CD8-positive, alpha-beta memory T cell (primary cell): ENCODE measurements around the gene MT1E. TPM values are rescaled to one million over a fixed set of nuclear protein-coding genes. Genes with fewer than 3 reads are reported as not detected.
"Not testable (repeated sequence)": the region's sequence is repeated elsewhere in the genome, so short reads cannot be mapped to it uniquely, and the experiment has no call there.

Experiments used
- CTCF ChIA-PET: fragments of 350-600 bp; sonication (Branson Sonifier 250); formaldehyde crosslinking; loops from one replicate; lab custom pipeline; 2021; ENCODE audit warnings: antibody characterized with exemption; lab: Charles Lee
- POLR2A ChIA-PET: fragments of 350-600 bp; sonication (Branson Sonifier 250); formaldehyde crosslinking; loops from one replicate; lab custom pipeline; 2021; ENCODE audit warnings: antibody characterized with exemption; lab: Charles Lee
- DNase-seq, 5 donors: peaks; one replicate each; pipeline versions ENCODE4 v3.0.0 to v3.0.0-alpha.2; 2020 to 2022; ENCODE audit warnings: mixed read lengths in 1 of 5
- H3K27ac ChIP-seq: one replicate; pipeline ENCODE4 v1.7.0; 2013; ENCODE audit warnings: low read depth, mild to moderate bottlenecking, low read length, moderate library complexity
- H3K27me3 ChIP-seq: 2 replicates; pipeline ENCODE4 v1.7.0; 2013; ENCODE audit warnings: low read length, mild to moderate bottlenecking; ENCODE audit not compliant: insufficient read depth, poor library complexity, severe bottlenecking
- H3K36me3 ChIP-seq: 2 replicates; pipeline ENCODE4 v1.7.0; 2013; ENCODE audit warnings: mild to moderate bottlenecking, low read length, moderate library complexity; ENCODE audit not compliant: insufficient read depth
- H3K4me1 ChIP-seq: 2 replicates; pipeline ENCODE4 v1.7.0; 2013; ENCODE audit warnings: mild to moderate bottlenecking, low read length, moderate library complexity; ENCODE audit not compliant: insufficient read depth
- H3K4me3 ChIP-seq: 2 replicates; pipeline ENCODE4 v1.7.0; 2013; ENCODE audit warnings: mild to moderate bottlenecking, low read length
- H3K9me3 ChIP-seq: 2 replicates; pipeline ENCODE4 v1.7.0; 2013; ENCODE audit warnings: mild to moderate bottlenecking, low read length
- H3K27ac Mint-ChIP-seq, 8 donors: one replicate each; pipeline ENCODE4 v1.8.0; 2020 to 2021; ENCODE audit warnings: mixed read lengths in 8 of 8, mild to moderate bottlenecking in 6 of 8, inconsistent platforms in 3 of 8, moderate library complexity in 3 of 8
- H3K27me3 Mint-ChIP-seq, 2 donors: one replicate each; pipeline ENCODE4 v1.8.0; 2020 to 2021; ENCODE audit warnings: mixed read lengths in 2 of 2, mild to moderate bottlenecking in 1 of 2, moderate library complexity in 1 of 2
- H3K36me3 Mint-ChIP-seq, 3 donors: one replicate each; pipeline ENCODE4 v1.8.0; 2020 to 2021; ENCODE audit warnings: mixed read lengths in 3 of 3, inconsistent platforms in 1 of 3, mild to moderate bottlenecking in 1 of 3
- H3K4me1 Mint-ChIP-seq, 3 donors: one replicate each; pipeline ENCODE4 v1.8.0; 2020 to 2021; ENCODE audit warnings: mixed read lengths in 3 of 3, inconsistent platforms in 1 of 3, mild to moderate bottlenecking in 1 of 3
- H3K4me3 Mint-ChIP-seq, 7 donors: one replicate each; pipeline ENCODE4 v1.8.0; 2020 to 2021; ENCODE audit warnings: mixed read lengths in 7 of 7, mild to moderate bottlenecking in 6 of 7, moderate library complexity in 4 of 7, inconsistent platforms in 2 of 7
- H3K9me3 Mint-ChIP-seq, 5 donors: one replicate each; pipeline ENCODE4 v1.8.0; 2020 to 2022; ENCODE audit warnings: mixed read lengths in 5 of 5, mild to moderate bottlenecking in 3 of 5, moderate library complexity in 2 of 5, inconsistent platforms in 1 of 5
- polyA plus RNA-seq: library from polyadenylated mRNA; unstranded; fragments of 300-500 nt; fragmentation: Illumina TruSeq; gene quantifications from one replicate; pipeline ENCODE4 v1.2.3, GENCODE V29; 2021
- total RNA-seq, 2 experiments: library from RNA; stranded (reverse); gene quantifications; one replicate each; pipeline ENCODE4 v1.2.3, GENCODE V29; 2021

Gene MT1E
- total and polyA plus RNA-seq, 3 experiments from 2014 or later: 40.4 to 163 (median 153) TPM

DNA sequence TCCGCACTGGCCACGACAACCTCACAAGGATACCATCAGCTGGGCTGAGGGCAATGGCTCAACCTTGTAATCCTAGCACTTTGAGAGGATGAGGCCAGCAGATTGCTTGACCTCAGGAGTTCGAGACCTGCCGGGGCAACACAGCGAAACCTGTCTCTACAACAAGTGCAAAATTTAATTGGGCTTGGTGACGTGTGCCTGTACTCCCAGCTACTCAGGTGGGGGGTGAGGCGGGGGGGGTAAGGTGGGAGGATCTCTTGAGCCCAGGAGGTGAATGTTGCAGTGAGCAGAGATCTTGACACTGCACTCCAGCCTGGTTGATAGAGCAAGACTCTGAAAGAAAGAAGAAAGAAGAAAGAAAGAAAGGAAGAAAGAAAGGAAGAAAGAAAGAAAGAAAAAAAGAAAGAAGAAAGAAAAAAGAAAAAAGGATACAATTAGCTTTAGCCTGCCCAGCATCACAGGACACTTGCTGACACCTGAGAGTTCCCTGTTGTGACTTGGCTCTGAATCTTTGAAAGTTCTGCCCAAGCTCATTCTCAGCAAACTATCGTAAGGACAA, 5.2 kb upstream of the MT1E start:
- Histone ChIP-seq H3K4me3 (no peak overlapping the region), H3K36me3 (no peaks in the 10 kb centered on the region), H3K9me3 (no peaks in the 10 kb centered on the region), H3K27me3 (peaks cover 8% of the 10 kb centered on the region), H3K27ac (no peak overlapping the region), H3K4me1 (peaks cover 9% of the 10 kb centered on the region)
- Mint-ChIP-seq H3K9me3 (no peaks in the 10 kb centered on the region), H3K4me3 (no peak overlapping the region), H3K27ac (no peak overlapping the region), H3K27me3 (peaks cover 4 to 11% of the 10 kb centered on the region in 2 donors), H3K36me3 (peaks cover 0 to 2% (median 0%) of the 10 kb centered on the region in 3 donors), H3K4me1 (peaks cover 12 to 19% (median 14%) of the 10 kb centered on the region in 3 donors)
- CTCF ChIA-PET: interaction anchor here (1.7 kb wide), 1 partner anchor 23 kb away, joined by 5 read pairs; no protein-coding TSS in a partner anchor
- no peak for DNase-seq
- POLR2A ChIA-PET: no interaction called here

GRCh38 chr16:56621665-56622445, 3.7 kb upstream of the MT1E start:
- Histone ChIP-seq H3K4me1 (peaks cover 17% of the 10 kb centered on the region), H3K27me3 (peaks cover 13% of the 10 kb centered on the region)
- H3K9me3 ChIP-seq, POLR2A ChIA-PET, H3K27me3 Mint-ChIP-seq, DNase-seq, H3K4me3 ChIP-seq, H3K36me3 ChIP-seq, H3K27ac ChIP-seq, H3K9me3 Mint-ChIP-seq, H3K36me3 Mint-ChIP-seq: not testable (repeated sequence)
- peak overlapping the region in 1 of 7 donors; percentile 44 for H3K4me3 Mint-ChIP-seq
- CTCF ChIA-PET: interaction anchor here (1.1 to 1.7 kb wide), 2 partner anchors 21 to 22 kb away, joined by 5 read pairs; no protein-coding TSS in a partner anchor
- H3K4me1 Mint-ChIP-seq: peaks cover 17 to 24% (median 22%) of the 10 kb centered on the region in 3 donors
- peak overlapping the region in 2 of 8 donors; percentile 23 to 90 for H3K27ac Mint-ChIP-seq

GRCh38 chr16:56623184-56623583, 2.4 kb upstream of the MT1E start:
- POLR2A ChIA-PET: interaction anchor here (0.9 to 1.2 kb wide), 2 partner anchors 13 to 15 kb away, joined by 3 read pairs; partner anchors contain the start of gene MT2A
- peaks cover 13% of the 10 kb centered on the region for H3K4me1 ChIP-seq
- not testable (repeated sequence) for H3K9me3 ChIP-seq, H3K27ac ChIP-seq, H3K27me3 ChIP-seq, H3K36me3 ChIP-seq, DNase-seq, H3K9me3 Mint-ChIP-seq, H3K27me3 Mint-ChIP-seq, H3K36me3 Mint-ChIP-seq, H3K4me3 ChIP-seq
- H3K27ac Mint-ChIP-seq: peak overlapping the region in 1 of 8 donors; percentile 1
- H3K4me1 Mint-ChIP-seq: peaks cover 14 to 16% (median 15%) of the 10 kb centered on the region in 3 donors
- peak overlapping the region in 1 of 7 donors; percentile 44 for H3K4me3 Mint-ChIP-seq
- CTCF ChIA-PET: interaction anchor here (1.1 to 1.3 kb wide), 3 partner anchors 20 to 39 kb away, joined by 3 to 5 read pairs (median 4); no protein-coding TSS in a partner anchor

DNA sequence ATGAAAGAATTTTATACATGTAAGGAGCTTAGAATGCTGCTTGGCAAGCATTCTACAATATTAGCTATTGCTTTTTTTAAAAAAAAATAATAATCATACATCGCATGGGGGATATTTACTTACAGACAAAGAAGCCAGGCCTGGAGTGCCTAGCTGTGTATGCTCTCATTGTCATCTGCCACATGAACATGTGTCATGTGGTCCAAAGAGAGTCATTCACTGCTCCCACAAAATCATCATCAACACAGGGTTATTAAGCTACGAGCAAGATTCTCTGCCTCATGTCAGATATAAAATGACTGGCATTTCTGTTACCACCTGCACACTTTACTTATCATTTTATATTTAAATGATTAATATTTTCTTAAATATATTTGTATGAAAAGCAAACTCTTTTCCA, 1.9 kb upstream of the MT1E start:
- peaks cover 0 to 2% (median 0%) of the 10 kb centered on the region in 3 donors for H3K36me3 Mint-ChIP-seq
- Histone ChIP-seq H3K9me3 (no peaks in the 10 kb centered on the region), H3K27ac (no peak overlapping the region), H3K4me3 (no peak overlapping the region), H3K4me1 (peaks cover 13% of the 10 kb centered on the region), H3K27me3 (peaks cover 7% of the 10 kb centered on the region), H3K36me3 (no peaks in the 10 kb centered on the region)
- H3K27ac Mint-ChIP-seq: no peak overlapping the region
- no peak for DNase-seq
- ChIA-PET CTCF (interaction anchor here (0.6 to 1.3 kb wide), 5 partner anchors 14 to 864 kb away, joined by 3 to 4 read pairs (median 4); partner anchors contain the start of gene MT1A), POLR2A (interaction anchor here (0.9 to 1.2 kb wide), 2 partner anchors 13 to 15 kb away, joined by 3 read pairs; partner anchors contain the start of gene MT2A)
- no peak overlapping the region for H3K4me3 Mint-ChIP-seq
- peaks cover 0 to 2% of the 10 kb centered on the region in 2 donors for H3K27me3 Mint-ChIP-seq
- H3K4me1 Mint-ChIP-seq: peaks cover 14 to 16% (median 15%) of the 10 kb centered on the region in 3 donors
- no peaks in the 10 kb centered on the region for H3K9me3 Mint-ChIP-seq

DNA sequence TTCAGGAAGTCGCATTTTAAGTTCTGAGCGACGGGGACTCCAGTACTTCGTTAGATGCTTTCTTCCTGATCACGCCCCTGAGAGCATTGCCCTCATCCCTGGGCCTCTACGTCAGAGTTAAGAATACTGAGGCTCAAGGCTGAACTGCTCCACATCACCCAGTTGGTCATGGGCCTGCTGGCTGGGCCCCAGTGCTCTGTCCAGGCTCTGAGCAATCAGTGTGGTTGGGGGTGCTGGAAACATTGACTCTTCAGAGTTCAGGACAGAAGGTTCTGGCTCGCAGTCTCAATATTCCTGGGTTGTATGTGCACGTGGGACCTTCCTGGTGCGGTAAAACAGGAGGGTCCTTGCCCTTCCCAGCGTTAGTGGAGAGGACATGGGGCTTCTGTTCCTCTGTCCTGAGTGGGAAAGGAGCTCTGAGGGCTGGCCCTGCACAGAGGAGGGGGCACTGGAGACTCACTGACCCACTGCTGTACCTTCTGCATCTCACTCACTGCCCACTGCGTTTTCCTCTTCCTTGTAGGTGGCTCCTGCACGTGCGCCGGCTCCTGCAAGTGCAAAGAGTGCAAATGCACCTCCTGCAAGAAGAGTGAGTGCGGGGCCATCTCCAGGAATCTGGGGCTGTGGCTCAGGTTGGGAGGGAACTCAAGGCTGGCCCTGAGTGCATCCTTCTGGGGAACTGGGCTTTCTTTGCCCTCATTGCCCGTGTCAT, 518 bp downstream of the MT1E start:
- peaks cover 10 to 15% of the 10 kb centered on the region in 2 donors for H3K27me3 Mint-ChIP-seq
- H3K9me3 Mint-ChIP-seq: no peaks in the 10 kb centered on the region
- H3K4me3 Mint-ChIP-seq: peak overlapping the region; percentile 85 to 93 (median 91)
- Histone ChIP-seq H3K27ac (peak overlapping the region; percentile 24), H3K9me3 (no peaks in the 10 kb centered on the region), H3K36me3 (no peaks in the 10 kb centered on the region), H3K4me1 (peaks cover 13% of the 10 kb centered on the region), H3K27me3 (peaks cover 7% of the 10 kb centered on the region), H3K4me3 (peak overlapping the region; percentile 76)
- no peak for DNase-seq
- H3K36me3 Mint-ChIP-seq: peaks cover 0 to 2% (median 0%) of the 10 kb centered on the region in 3 donors
- peaks cover 14 to 16% (median 15%) of the 10 kb centered on the region in 3 donors for H3K4me1 Mint-ChIP-seq
- peak overlapping the region; percentile 61 to 92 (median 82) for H3K27ac Mint-ChIP-seq
- ChIA-PET CTCF (interaction anchor here (0.9 to 2.6 kb wide), 6 partner anchors 9 to 112 kb away, joined by 3 to 10 read pairs (median 4); no protein-coding TSS in a partner anchor), POLR2A (interaction anchor here (0.7 to 1.6 kb wide), 5 partner anchors 10 to 88 kb away, joined by 3 to 5 read pairs (median 3); partner anchors contain the start of genes MT1X and MT2A)

GRCh38 chr16:56626685-56627084, 1.1 kb downstream of the MT1E start:
- H3K9me3 Mint-ChIP-seq: no peaks in the 10 kb centered on the region
- peaks cover 14 to 21% of the 10 kb centered on the region in 2 donors for H3K27me3 Mint-ChIP-seq
- peaks cover 15 to 17% (median 16%) of the 10 kb centered on the region in 3 donors for H3K4me1 Mint-ChIP-seq
- ChIA-PET CTCF (interaction anchor here (1.0 to 2.6 kb wide), 3 partner anchors 17 to 26 kb away, joined by 3 to 10 read pairs (median 4); no protein-coding TSS in a partner anchor), POLR2A (interaction anchor here (1.6 kb wide), 1 partner anchor 56 kb away, joined by 4 read pairs; the partner anchor contains the start of gene MT1X)
- peaks cover 0 to 2% (median 0%) of the 10 kb centered on the region in 3 donors for H3K36me3 Mint-ChIP-seq
- H3K9me3 ChIP-seq: no peaks in the 10 kb centered on the region
- peak overlapping the region in 4 of 7 donors; percentile 90 to 93 (median 92) for H3K4me3 Mint-ChIP-seq
- no peaks in the 10 kb centered on the region for H3K36me3 ChIP-seq
- no peak overlapping the region for H3K27ac ChIP-seq
- no peak overlapping the region for H3K27ac Mint-ChIP-seq
- DNase-seq: no peak
- H3K4me1 ChIP-seq: peaks cover 15% of the 10 kb centered on the region
- no peak overlapping the region for H3K4me3 ChIP-seq
- H3K27me3 ChIP-seq: peaks cover 13% of the 10 kb centered on the region
